OCI-LY1 (cell line): ENCODE measurements around the gene ZNF697.

Source experiments
- CTCF ChIP-seq: fragments of 200-600 bp; sonication (generic), shearing (Covaris generic); IDR thresholded peaks from 2 replicates; pipeline ENCODE4 v1.5.1; 2017; ENCODE audit warnings: mild to moderate bottlenecking, antibody characterized with exemption, low read length, moderate library complexity, mixed read lengths
- EZH2 ChIP-seq: fragments of 200-600 bp; sonication (generic), shearing (Covaris generic); IDR thresholded peaks from 2 replicates; pipeline ENCODE4 v1.8.0; 2017; ENCODE audit warnings: borderline replicate concordance, mixed run types, mild to moderate bottlenecking, antibody characterized with exemption, low read length, moderate library complexity, mixed read lengths

DNA sequence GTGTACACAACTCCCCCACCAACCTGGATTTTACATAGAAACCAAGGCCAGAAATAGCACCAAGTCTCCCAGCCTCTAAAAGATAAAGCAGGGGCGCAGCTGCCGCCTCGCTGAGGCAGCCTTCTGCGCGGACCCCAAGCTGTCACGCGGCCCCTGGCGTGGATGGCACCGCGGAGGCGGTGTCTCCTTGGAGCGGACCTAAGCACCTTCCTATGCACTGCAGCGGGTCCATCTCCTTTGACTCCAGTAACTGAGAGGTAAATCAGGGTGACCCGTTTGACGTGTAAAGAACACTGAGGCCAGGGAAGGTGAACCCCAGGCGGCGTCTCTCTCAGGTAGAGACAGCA lies 17.0 kb downstream of the ZNF697 start:
- TF ChIP-seq CTCF (no peak), EZH2 (no peak)
